ENCODE results near the gene ASTN1. TPM values are rescaled to one million over a fixed set of nuclear protein-coding genes. Genes with fewer than 3 reads are reported as not detected.
A peak's percentile ranks its signal among the peaks of the same experiment; 100 is the strongest.

Gene ASTN1
- total RNA-seq, 4 donors from 2014 or later, result 0.11 to 0.33 (median 0.19) TPM

- no peaks in the 10 kb centered on the region for H3K9me3 ChIP-seq
- TF ChIP-seq POLR2A (IDR thresholded peaks at IDR 0.05), result no peak
- no peak for TF ChIP-seq CTCF (IDR thresholded peaks at IDR 0.05)
- intact Hi-C loops (cut with DNase I), result no loop called here
- WGBS, 2 donors, result 79 to 89% methylated on average over 4 of the region's 4 CpGs
- DNase-seq, result no peak
- no peaks in the 10 kb centered on the region for H3K36me3 ChIP-seq
- H3K4me3 ChIP-seq (replicated peaks in 1 of 3), result no peak overlapping the region
- no peaks in the 10 kb centered on the region for H3K27me3 ChIP-seq
- H3K27ac ChIP-seq, result no peak overlapping the region
- H3K4me1 ChIP-seq, result no peaks in the 10 kb centered on the region
Observed at GRCh38 chr1:176850871-176851270, 313.6 kb downstream of the ASTN1 start.

GRCh38 chr1:176849281-176849680 is 315.2 kb downstream of the ASTN1 start:
- no peak for TF ChIP-seq CTCF (IDR thresholded peaks at IDR 0.05)
- no peak for TF ChIP-seq POLR2A (IDR thresholded peaks at IDR 0.05)
- Histone ChIP-seq H3K4me3 (replicated peaks in 1 of 3) (no peak overlapping the region), H3K27me3 (no peaks in the 10 kb centered on the region), H3K36me3 (no peaks in the 10 kb centered on the region), H3K9me3 (no peaks in the 10 kb centered on the region), H3K27ac (no peak overlapping the region), H3K4me1 (no peaks in the 10 kb centered on the region)
- intact Hi-C loops (cut with DNase I), result no loop called here
- DNase-seq, result no peak
- WGBS, 2 donors, result 81 to 100% methylated on average over 3 of the region's 3 CpGs

- H3K27ac ChIP-seq, result no peak overlapping the region
- 69 to 75% methylated on average over 1 of the region's 1 CpG for whole genome bisulfite sequencing, 2 donors
- H3K27me3 ChIP-seq, result no peaks in the 10 kb centered on the region
- H3K4me3 ChIP-seq (replicated peaks in 1 of 3), result no peak overlapping the region
- H3K36me3 ChIP-seq, result no peaks in the 10 kb centered on the region
- H3K9me3 ChIP-seq, result no peaks in the 10 kb centered on the region
- no peak for DNase-seq
- no peaks in the 10 kb centered on the region for H3K4me1 ChIP-seq
- intact Hi-C loops (cut with DNase I), result no loop called here
- TF ChIP-seq CTCF (IDR thresholded peaks at IDR 0.05), result no peak
- no peak for TF ChIP-seq POLR2A (IDR thresholded peaks at IDR 0.05)
Observed at GRCh38 chr1:176847052-176847451, 317.5 kb downstream of the ASTN1 start.

DNA sequence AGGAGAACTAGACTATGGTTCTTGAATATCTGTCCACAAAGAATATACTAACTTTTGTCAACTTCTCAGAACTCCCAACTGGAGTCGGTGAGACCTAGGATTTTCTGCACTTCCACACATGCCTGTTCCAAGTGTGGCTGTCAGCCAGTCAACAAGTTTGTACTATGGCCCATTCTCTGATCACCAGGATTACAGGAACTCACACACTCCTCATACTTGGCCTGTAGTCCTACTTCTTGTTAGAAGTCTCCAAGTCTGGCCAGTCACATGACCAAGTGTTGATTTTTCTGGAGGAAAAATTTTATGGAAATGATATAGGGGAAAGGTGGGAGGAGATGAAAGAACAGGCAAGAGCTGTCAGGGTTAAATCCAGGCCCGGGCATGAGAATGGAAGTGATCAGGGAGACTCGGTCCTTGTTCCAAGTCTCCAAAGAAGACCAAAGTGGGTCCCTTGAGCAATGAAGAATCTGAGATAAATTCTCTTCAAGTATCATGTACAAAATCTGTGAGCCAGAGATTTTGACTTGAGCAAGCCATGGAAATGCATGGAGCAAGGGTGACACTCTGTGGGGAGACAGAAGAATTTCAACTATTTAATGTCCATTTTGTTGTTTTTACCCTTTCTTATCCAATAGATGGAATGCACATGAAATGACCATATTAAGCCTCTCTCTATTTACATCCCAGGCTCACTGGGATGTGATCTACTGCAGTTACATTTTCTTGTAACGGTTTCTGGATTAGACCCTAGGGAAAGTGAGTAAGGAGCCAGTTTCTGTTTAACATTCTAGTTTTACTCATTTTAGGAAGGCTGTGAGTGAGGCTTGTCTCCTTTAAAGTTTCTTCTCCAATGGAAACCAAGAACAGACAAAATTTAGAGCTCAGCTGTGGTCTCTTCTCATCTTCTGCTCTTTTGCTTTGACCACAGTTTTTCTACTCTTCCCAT is 320.9 kb downstream of the ASTN1 start:
- peak in 4 of 6 experiments; percentile 65 to 87 (median 77) for TF ChIP-seq CTCF (IDR thresholded peaks at IDR 0.05)
- TF ChIP-seq POLR2A (IDR thresholded peaks at IDR 0.05), result no peak
- H3K4me1 ChIP-seq, result no peaks in the 10 kb centered on the region
- H3K27ac ChIP-seq, result no peak overlapping the region
- no peak overlapping the region for H3K4me3 ChIP-seq (replicated peaks in 1 of 3)
- no peaks in the 10 kb centered on the region for H3K27me3 ChIP-seq
- peak; percentile 16 to 46 for DNase-seq
- intact Hi-C loops (cut with DNase I), result loop anchor here (5.0 kb wide), 1 partner anchor 286 kb away; no protein-coding TSS in a partner anchor
- whole genome bisulfite sequencing, 2 donors, result 17 to 22% methylated on average over 4 of the region's 4 CpGs
- H3K36me3 ChIP-seq, result no peaks in the 10 kb centered on the region
- no peaks in the 10 kb centered on the region for H3K9me3 ChIP-seq

GRCh38 chr1:176841238-176841637 is 323.3 kb downstream of the ASTN1 start:
- no peak for TF ChIP-seq CTCF (IDR thresholded peaks at IDR 0.05)
- TF ChIP-seq POLR2A (IDR thresholded peaks at IDR 0.05), result no peak
- no peaks in the 10 kb centered on the region for H3K36me3 ChIP-seq
- H3K4me1 ChIP-seq, result no peaks in the 10 kb centered on the region
- H3K27me3 ChIP-seq, result no peaks in the 10 kb centered on the region
- no peak overlapping the region for H3K4me3 ChIP-seq (replicated peaks in 1 of 3)
- intact Hi-C loops (cut with DNase I), result loop anchor here (5.0 kb wide), 1 partner anchor 284 kb away; no protein-coding TSS in a partner anchor
- no peaks in the 10 kb centered on the region for H3K9me3 ChIP-seq
- H3K27ac ChIP-seq, result no peak overlapping the region
- DNase-seq, result no peak
- WGBS, 2 donors, result 80 to 83% methylated on average over 2 of the region's 2 CpGs
